HL-60 (cell line): ENCODE data around the gene ADGRB2.

Experiments used
- GABPA ChIP-seq: IDR thresholded peaks from 2 replicates; pipeline ENCODE4 v1.6.1; 2012; ENCODE audit warnings: low read depth
- POLR2AphosphoS5 ChIP-seq: IDR thresholded peaks from 2 replicates; pipeline ENCODE4 v1.6.1; 2012; ENCODE audit warnings: low read depth
- SPI1 ChIP-seq: IDR thresholded peaks from 2 replicates; pipeline ENCODE4 v1.6.1; 2012; ENCODE audit warnings: low read depth, mild to moderate bottlenecking, borderline replicate concordance
- TF ChIP-seq, protein P1 (sequence below): IDR thresholded peaks from one replicate; pipeline ENCODE4 v1.5.1; 2011; ENCODE audit warnings: low read length, control low read depth, inconsistent platforms; ENCODE audit not compliant: insufficient read depth
- TF ChIP-seq, protein P2 (sequence below): IDR thresholded peaks from 2 replicates; pipeline ENCODE4 v1.6.1; 2012; ENCODE audit warnings: low read depth; ENCODE audit not compliant: insufficient replicate concordance

DNA sequence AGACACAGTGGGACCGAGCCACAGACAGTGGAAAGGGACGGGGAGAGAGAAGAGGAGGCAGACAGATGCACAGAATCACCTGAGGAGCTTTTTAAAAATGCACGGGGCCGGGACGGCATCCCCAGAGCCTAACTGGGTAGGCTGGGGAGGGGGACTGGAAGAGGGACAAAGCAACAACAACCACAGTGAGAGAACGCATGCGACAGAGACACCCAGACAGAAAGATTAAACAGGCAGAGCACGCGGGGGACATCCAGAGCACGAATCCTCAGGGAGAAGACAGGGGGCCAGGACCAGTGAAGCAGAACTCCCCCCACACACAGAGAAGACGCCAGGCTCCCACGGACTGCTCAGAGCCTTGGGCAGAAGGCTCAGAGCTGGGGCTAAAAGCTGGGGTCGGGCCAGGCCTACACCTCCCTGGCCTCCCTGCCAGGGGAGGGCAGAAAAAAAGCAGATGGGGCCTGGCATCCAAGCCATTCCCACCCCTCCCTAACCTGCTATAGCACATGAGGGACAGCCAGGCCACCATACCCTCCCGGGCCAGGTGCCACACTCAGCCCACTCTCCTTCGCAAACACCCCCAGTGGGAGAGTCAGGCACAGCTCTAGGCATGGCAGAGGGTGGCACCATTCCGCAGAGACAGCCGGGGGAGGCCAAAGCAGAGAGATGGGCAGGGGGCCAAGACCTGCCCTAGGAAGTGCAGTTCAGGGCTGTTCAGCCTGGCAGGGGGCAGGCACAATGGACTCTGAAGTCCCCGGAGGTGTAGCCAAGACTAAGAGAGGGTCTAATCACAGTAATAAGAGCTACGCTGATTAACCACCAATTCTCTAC, 30.5 kb downstream of the ADGRB2 start:
- TF ChIP-seq, protein P1, sequence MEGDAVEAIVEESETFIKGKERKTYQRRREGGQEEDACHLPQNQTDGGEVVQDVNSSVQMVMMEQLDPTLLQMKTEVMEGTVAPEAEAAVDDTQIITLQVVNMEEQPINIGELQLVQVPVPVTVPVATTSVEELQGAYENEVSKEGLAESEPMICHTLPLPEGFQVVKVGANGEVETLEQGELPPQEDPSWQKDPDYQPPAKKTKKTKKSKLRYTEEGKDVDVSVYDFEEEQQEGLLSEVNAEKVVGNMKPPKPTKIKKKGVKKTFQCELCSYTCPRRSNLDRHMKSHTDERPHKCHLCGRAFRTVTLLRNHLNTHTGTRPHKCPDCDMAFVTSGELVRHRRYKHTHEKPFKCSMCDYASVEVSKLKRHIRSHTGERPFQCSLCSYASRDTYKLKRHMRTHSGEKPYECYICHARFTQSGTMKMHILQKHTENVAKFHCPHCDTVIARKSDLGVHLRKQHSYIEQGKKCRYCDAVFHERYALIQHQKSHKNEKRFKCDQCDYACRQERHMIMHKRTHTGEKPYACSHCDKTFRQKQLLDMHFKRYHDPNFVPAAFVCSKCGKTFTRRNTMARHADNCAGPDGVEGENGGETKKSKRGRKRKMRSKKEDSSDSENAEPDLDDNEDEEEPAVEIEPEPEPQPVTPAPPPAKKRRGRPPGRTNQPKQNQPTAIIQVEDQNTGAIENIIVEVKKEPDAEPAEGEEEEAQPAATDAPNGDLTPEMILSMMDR, result no peak
- TF ChIP-seq POLR2AphosphoS5 (no peak), GABPA (no peak), SPI1 (no peak)
- TF ChIP-seq, protein P2, sequence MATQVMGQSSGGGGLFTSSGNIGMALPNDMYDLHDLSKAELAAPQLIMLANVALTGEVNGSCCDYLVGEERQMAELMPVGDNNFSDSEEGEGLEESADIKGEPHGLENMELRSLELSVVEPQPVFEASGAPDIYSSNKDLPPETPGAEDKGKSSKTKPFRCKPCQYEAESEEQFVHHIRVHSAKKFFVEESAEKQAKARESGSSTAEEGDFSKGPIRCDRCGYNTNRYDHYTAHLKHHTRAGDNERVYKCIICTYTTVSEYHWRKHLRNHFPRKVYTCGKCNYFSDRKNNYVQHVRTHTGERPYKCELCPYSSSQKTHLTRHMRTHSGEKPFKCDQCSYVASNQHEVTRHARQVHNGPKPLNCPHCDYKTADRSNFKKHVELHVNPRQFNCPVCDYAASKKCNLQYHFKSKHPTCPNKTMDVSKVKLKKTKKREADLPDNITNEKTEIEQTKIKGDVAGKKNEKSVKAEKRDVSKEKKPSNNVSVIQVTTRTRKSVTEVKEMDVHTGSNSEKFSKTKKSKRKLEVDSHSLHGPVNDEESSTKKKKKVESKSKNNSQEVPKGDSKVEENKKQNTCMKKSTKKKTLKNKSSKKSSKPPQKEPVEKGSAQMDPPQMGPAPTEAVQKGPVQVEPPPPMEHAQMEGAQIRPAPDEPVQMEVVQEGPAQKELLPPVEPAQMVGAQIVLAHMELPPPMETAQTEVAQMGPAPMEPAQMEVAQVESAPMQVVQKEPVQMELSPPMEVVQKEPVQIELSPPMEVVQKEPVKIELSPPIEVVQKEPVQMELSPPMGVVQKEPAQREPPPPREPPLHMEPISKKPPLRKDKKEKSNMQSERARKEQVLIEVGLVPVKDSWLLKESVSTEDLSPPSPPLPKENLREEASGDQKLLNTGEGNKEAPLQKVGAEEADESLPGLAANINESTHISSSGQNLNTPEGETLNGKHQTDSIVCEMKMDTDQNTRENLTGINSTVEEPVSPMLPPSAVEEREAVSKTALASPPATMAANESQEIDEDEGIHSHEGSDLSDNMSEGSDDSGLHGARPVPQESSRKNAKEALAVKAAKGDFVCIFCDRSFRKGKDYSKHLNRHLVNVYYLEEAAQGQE, result no peak
